ENCODE data around the gene ATP5IF1.

The ATP5IF1 gene

GRCh38 chr1:28232558-28233263, 3.2 kb upstream of the ATP5IF1 start, which contains the start of gene DNAJC8:
Gene DNAJC8, minus strand, starts transcription at chr1:28233029. Its CDS starts 31 bp downstream, at chr1:28232998.
- H3K27me3 ChIP-seq (replicated peaks; ENCODE audit: control insufficient read depth, insufficient read depth, low read length): no peaks in the 10 kb centered on the region
- peak; percentile 87 for DNase-seq (ENCODE audit: extremely low read depth, insufficient read length)
- H3K36me3 ChIP-seq (ENCODE audit: control insufficient read depth, insufficient read depth, low read length): peaks cover 3% of the 10 kb centered on the region; the same call in 1 of the 2 replicates
- H3K4me3 ChIP-seq (replicated peaks; ENCODE audit: low read depth, low read length): peak within 1 kb of the TSS; percentile 99
- TF ChIP-seq CTCF (IDR thresholded peaks at IDR 0.05; ENCODE audit: insufficient read depth, low read length, poor library complexity, severe bottlenecking): no peak

GRCh38 chr1:28233264-28233606, 2.7 kb upstream of the ATP5IF1 start:
- no peak overlapping the region for H3K4me3 ChIP-seq (replicated peaks; ENCODE audit: low read depth, low read length)
- H3K27me3 ChIP-seq (replicated peaks; ENCODE audit: control insufficient read depth, insufficient read depth, low read length): no peaks in the 10 kb centered on the region
- DNase-seq (ENCODE audit: extremely low read depth, insufficient read length): no peak
- TF ChIP-seq CTCF (IDR thresholded peaks at IDR 0.05; ENCODE audit: insufficient read depth, low read length, poor library complexity, severe bottlenecking): no peak
- H3K36me3 ChIP-seq (ENCODE audit: control insufficient read depth, insufficient read depth, low read length): peaks cover 3% of the 10 kb centered on the region; the same call in 1 of the 2 replicates

GRCh38 chr1:28236656-28237322, 865 bp downstream of the ATP5IF1 start:
- Histone ChIP-seq H3K27me3 (replicated peaks; ENCODE audit: control insufficient read depth, insufficient read depth, low read length) (no peaks in the 10 kb centered on the region), H3K4me3 (replicated peaks; ENCODE audit: low read depth, low read length) (peak overlapping the region; percentile 95), H3K36me3 (ENCODE audit: control insufficient read depth, insufficient read depth, low read length) (peaks cover 2% of the 10 kb centered on the region; the same call in 1 of the 2 replicates)
- no peak for TF ChIP-seq CTCF (IDR thresholded peaks at IDR 0.05; ENCODE audit: insufficient read depth, low read length, poor library complexity, severe bottlenecking)
- no peak for DNase-seq (ENCODE audit: extremely low read depth, insufficient read length)

- no peak for TF ChIP-seq CTCF (IDR thresholded peaks at IDR 0.05; ENCODE audit: insufficient read depth, low read length, poor library complexity, severe bottlenecking)
- no peak overlapping the region for H3K4me3 ChIP-seq (replicated peaks; ENCODE audit: low read depth, low read length)
- no peaks in the 10 kb centered on the region for H3K27me3 ChIP-seq (replicated peaks; ENCODE audit: control insufficient read depth, insufficient read depth, low read length)
- H3K36me3 ChIP-seq (ENCODE audit: control insufficient read depth, insufficient read depth, low read length): peaks cover 2% of the 10 kb centered on the region; the same call in 1 of the 2 replicates
- DNase-seq (ENCODE audit: extremely low read depth, insufficient read length): no peak
These were observed 3.1 kb downstream of the ATP5IF1 start for GRCh38 chr1:28239004-28239403.

- H3K36me3 ChIP-seq (ENCODE audit: control insufficient read depth, insufficient read depth, low read length): peaks cover 2% of the 10 kb centered on the region; the same call in 1 of the 2 replicates
- DNase-seq (ENCODE audit: extremely low read depth, insufficient read length): no peak
- no peak overlapping the region for H3K4me3 ChIP-seq (replicated peaks; ENCODE audit: low read depth, low read length)
- TF ChIP-seq CTCF (IDR thresholded peaks at IDR 0.05; ENCODE audit: insufficient read depth, low read length, poor library complexity, severe bottlenecking): no peak
- H3K27me3 ChIP-seq (replicated peaks; ENCODE audit: control insufficient read depth, insufficient read depth, low read length): no peaks in the 10 kb centered on the region
These were observed 4.1 kb downstream of the ATP5IF1 start for GRCh38 chr1:28240024-28240423.
